Right lobe of liver (tissue), 6 donors: ENCODE measurements around the gene HSPG2. TPM values are rescaled to one million over a fixed set of nuclear protein-coding genes. Genes with fewer than 3 reads are reported as not detected.

Experiments
- ATAC-seq, 4 donors: fragments of 200-7000 bp; cut with Tn5 transposase; one replicate each; pipeline ENCODE4 v1.9.1; 2020; ENCODE audit warnings: mild to moderate bottlenecking in 4 of 4, moderate library complexity in 4 of 4
- DNase-seq, 3 donors: peaks; one replicate each; pipeline ENCODE4 v3.0.0-alpha.2; 2020
- H3K27ac ChIP-seq, 3 donors: fragments of 200-600 bp; one replicate each; pipeline ENCODE4 v1.8.0; 2022
- H3K27me3 ChIP-seq, 2 donors: fragments of 200-600 bp; one replicate each; pipeline ENCODE4 v1.8.0; 2022
- H3K36me3 ChIP-seq, 4 donors: fragments of 200-600 bp; sonication (generic) in 1 of 4; one replicate each; pipeline versions ENCODE4 v1.5.1 to v1.8.0; 2017 to 2022; ENCODE audit warnings: control low read depth in 1 of 4
- H3K4me1 ChIP-seq, 4 donors: fragments of 200-600 bp; sonication (generic) in 1 of 4; one replicate each; pipeline versions ENCODE4 v1.5.1 to v1.8.0; 2017 to 2022; ENCODE audit warnings: control low read depth in 1 of 4
- H3K4me3 ChIP-seq, 3 donors: fragments of 200-600 bp; one replicate each; pipeline ENCODE4 v1.8.0; 2022
- H3K9me3 ChIP-seq, 4 donors: fragments of 200-600 bp; sonication (generic) in 1 of 4; one replicate each; pipeline versions ENCODE4 v1.5.1 to v1.8.0; 2017 to 2022; ENCODE audit warnings: control low read depth in 1 of 4
- CTCF ChIP-seq, 4 donors: fragments of 200-600 bp in 3 of 4; fragments of 450-650 bp in 1 of 4; IDR thresholded peaks; one replicate each; pipeline versions ENCODE4 v1.5.1 to v1.8.0; 2016 to 2022; ENCODE audit warnings: antibody characterized with exemption in 4 of 4, mild to moderate bottlenecking in 2 of 4
- POLR2A ChIP-seq: fragments of 450-650 bp; IDR thresholded peaks from one replicate; pipeline ENCODE4 v1.6.1; 2017; ENCODE audit warnings: antibody characterized with exemption, mild to moderate bottlenecking
- WGBS: methylation state at CpG from one replicate; pipeline ENCODE4 v1.1.6; 2018; ENCODE audit warnings: low coverage, low lambda C conversion rate; ENCODE audit not compliant: insufficient coverage; ENCODE audit errors: missing lambda C conversion rate; 5-methylcytosine and 5-hydroxymethylcytosine counted together
- intact Hi-C, 2 donors: fragments of 100-400 bp; cut with DNase I; formaldehyde crosslinking; loops; one replicate each; pipeline versions ENCODE4 v1.11.2 to v1.14.1; 2022
- total RNA-seq, 6 experiments: library from RNA; depleted of rRNA in 2 of 6; stranded (reverse); fragments of >200 nt in 2 of 6; fragmentation: NEBNext Ultra II Directional in 3 of 6; extraction: Animal tissue kit (Norgen Biotek cat#: 25700) in 3 of 6; gene quantifications; one replicate each; pipeline versions ENCODE4 v1.1.0 to v1.2.4, GENCODE V29; 2016 to 2023
- donor health status: DM: no; HTN: yes; CAD: no.
- donor health status: DM: no; HTN: no; CAD: no.
- donor health status: DM: no; HTN: no; CAD: no.
- donor health status: DM: no; HTN: yes; CAD: no.
- donor health status: DM: no; HTN: yes; CAD: no.

HSPG2 gene
- total RNA-seq, 6 experiments from 2014 or later = 31.3 to 90.9 (median 43.7) TPM

GRCh38 chr1:21860971-21861370 lies 76.1 kb downstream of the HSPG2 start:
- no peaks in the 10 kb centered on the region for H3K9me3 ChIP-seq
- WGBS = 83% methylated on average over 3 of the region's 3 CpGs
- no peak for TF ChIP-seq POLR2A
- TF ChIP-seq CTCF (IDR thresholded peaks at IDR 0.05) = no peak
- H3K27ac ChIP-seq = no peak overlapping the region
- no peaks in the 10 kb centered on the region for H3K4me1 ChIP-seq
- ATAC-seq (no peak), DNase-seq (no peak)
- H3K4me3 ChIP-seq = no peak overlapping the region
- no peaks in the 10 kb centered on the region for H3K36me3 ChIP-seq
- intact Hi-C loops = no loop called here
- no peaks in the 10 kb centered on the region for H3K27me3 ChIP-seq

GRCh38 chr1:21859669-21860179 lies 77.4 kb downstream of the HSPG2 start:
- no peaks in the 10 kb centered on the region for H3K36me3 ChIP-seq
- WGBS = no CpG with 5 or more reads among the region's 10 CpGs
- H3K27ac ChIP-seq = no peak overlapping the region
- ATAC-seq = no peak
- peak in 1 of 3 donors; percentile 48 for DNase-seq
- intact Hi-C loops = no loop called here
- H3K9me3 ChIP-seq = no peaks in the 10 kb centered on the region
- no peaks in the 10 kb centered on the region for H3K27me3 ChIP-seq
- no peak for TF ChIP-seq POLR2A
- H3K4me3 ChIP-seq = no peak overlapping the region
- H3K4me1 ChIP-seq = no peaks in the 10 kb centered on the region

- TF ChIP-seq CTCF (IDR thresholded peaks at IDR 0.05) (no peak), POLR2A (no peak)
- intact Hi-C loops = no loop called here
- 51% methylated on average over 10 of the region's 15 CpGs for WGBS
Observed at GRCh38 chr1:21857840-21858670, 79.1 kb downstream of the HSPG2 start.

GRCh38 chr1:21857142-21857839 lies 79.8 kb downstream of the HSPG2 start:
- no peak overlapping the region for H3K27ac ChIP-seq
- intact Hi-C loops = no loop called here
- no peaks in the 10 kb centered on the region for H3K4me1 ChIP-seq
- WGBS = 47% methylated on average over 4 of the region's 14 CpGs
- no peaks in the 10 kb centered on the region for H3K36me3 ChIP-seq
- DNase-seq (peak in 1 of 3 donors; percentile 50), ATAC-seq (no peak)
- no peak for TF ChIP-seq POLR2A
- no peak for TF ChIP-seq CTCF (IDR thresholded peaks at IDR 0.05)
- no peaks in the 10 kb centered on the region for H3K9me3 ChIP-seq
- H3K27me3 ChIP-seq = no peaks in the 10 kb centered on the region
- no peak overlapping the region for H3K4me3 ChIP-seq

More at GRCh38 chr1:21857840-21858670, 79.1 kb downstream of the HSPG2 start:
- Histone ChIP-seq H3K27ac (no peak overlapping the region), H3K4me1 (no peaks in the 10 kb centered on the region), H3K27me3 (no peaks in the 10 kb centered on the region), H3K4me3 (no peak overlapping the region), H3K36me3 (no peaks in the 10 kb centered on the region), H3K9me3 (no peaks in the 10 kb centered on the region)
- no peak for DNase-seq
- ATAC-seq = peak; percentile 42 to 59 (median 52)
